ENCODE measurements around the gene ZNF782. TPM values are rescaled to one million over a fixed set of nuclear protein-coding genes. Genes with fewer than 3 reads are reported as not detected.

The ZNF782 gene
- total and polyA plus RNA-seq, 2 donors (not counting 1 experiment from before 2014, with no cell fraction given): 1.2 to 2.6 TPM

DNA sequence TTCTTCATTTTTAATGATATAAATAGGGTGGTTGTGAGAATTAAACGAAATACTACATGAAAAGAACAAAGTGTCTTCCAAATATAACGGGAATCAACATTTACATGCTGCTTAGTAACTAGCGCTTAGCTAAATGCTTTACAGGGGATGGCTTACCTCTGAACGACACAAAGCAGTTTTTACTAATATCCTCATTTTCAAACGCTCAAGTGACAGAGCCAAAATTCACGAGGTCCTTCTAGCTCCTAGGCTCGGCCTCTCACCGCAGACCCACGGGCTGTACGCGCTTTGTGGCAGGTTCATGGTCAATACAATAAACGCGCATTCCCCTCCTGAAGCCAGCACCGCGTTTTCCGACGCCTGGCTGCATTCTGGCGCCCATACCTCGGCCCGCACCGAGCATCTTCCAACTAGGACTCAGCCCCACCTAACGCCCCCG is 76.9 kb downstream of the ZNF782 start:
- TF ChIP-seq EZH2 (IDR thresholded peaks at IDR 0.05; ENCODE audit: low read length, missing control alignments) (no peak), CTCF (conservative IDR thresholded peaks at IDR 0.05 in 1 of 2, IDR thresholded peaks at IDR 0.05 in 1 of 2; ENCODE audit: low read depth in 1 of 2, low read length in 2 of 2) (no peak)
- no peaks in the 10 kb centered on the region for H3K9me3 ChIP-seq (ENCODE audit: control insufficient read depth, insufficient read depth, low read depth, low read length)
- H3K4me3 ChIP-seq (replicated peaks in 1 of 4; ENCODE audit: control extremely low read depth in 1 of 4, insufficient read depth in 1 of 4, low read depth in 3 of 4, low read length in 4 of 4): peak overlapping the region; percentile 77 to 90 (median 88)

DNA sequence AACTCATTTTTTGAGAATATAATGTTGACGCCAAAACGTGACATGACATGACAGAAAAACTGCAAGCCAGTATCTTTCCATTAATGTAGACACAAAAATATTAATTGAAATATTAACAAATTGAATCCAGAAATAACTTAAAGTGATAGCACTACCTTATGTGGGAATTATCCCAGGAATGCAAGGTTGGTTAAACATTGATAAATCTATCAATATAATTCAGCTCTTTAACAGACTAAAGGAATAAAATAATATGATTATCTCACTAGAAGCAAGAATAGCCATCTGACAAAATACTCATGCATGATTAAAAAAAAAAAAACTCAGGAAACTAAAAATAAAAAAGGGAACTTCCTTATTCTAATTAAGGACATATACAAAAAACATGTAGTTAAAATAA is 83.2 kb downstream of the ZNF782 start:
- peaks cover 4% of the 10 kb centered on the region for H3K36me3 ChIP-seq (ENCODE audit: control insufficient read depth, insufficient read depth, low read length)
- H3K9ac ChIP-seq (ENCODE audit: insufficient read depth, low read length): no peak overlapping the region
- no peaks in the 10 kb centered on the region for H3K27me3 ChIP-seq (ENCODE audit: control insufficient read depth, insufficient read depth, low read length)
- no peak overlapping the region for H3K4me2 ChIP-seq (ENCODE audit: extremely low read depth, insufficient read depth, low read length)
- H3K27ac ChIP-seq (ENCODE audit: insufficient read depth, low read length): no peak overlapping the region
- H4K20me1 ChIP-seq (ENCODE audit: control insufficient read depth, extremely low read depth, insufficient read depth, low read length): no peaks in the 10 kb centered on the region
- H3K4me1 ChIP-seq (ENCODE audit: control insufficient read depth, extremely low read depth, insufficient read depth, low read length): no peaks in the 10 kb centered on the region
- H3K79me2 ChIP-seq (ENCODE audit: control insufficient read depth, insufficient read depth, low read length): no peaks in the 10 kb centered on the region
- no peak overlapping the region for H3K4me3 ChIP-seq (replicated peaks in 1 of 4; ENCODE audit: control extremely low read depth in 1 of 4, insufficient read depth in 1 of 4, low read depth in 3 of 4, low read length in 4 of 4)
- TF ChIP-seq CTCF (conservative IDR thresholded peaks at IDR 0.05 in 1 of 2, IDR thresholded peaks at IDR 0.05 in 1 of 2; ENCODE audit: low read depth in 1 of 2, low read length in 2 of 2) (no peak), EZH2 (IDR thresholded peaks at IDR 0.05; ENCODE audit: low read length, missing control alignments) (no peak)
- DNase-seq (ENCODE audit: low read depth in 2 of 2): no peak
- H2AFZ ChIP-seq (ENCODE audit: low read length): no peak overlapping the region
- no peaks in the 10 kb centered on the region for H3K9me3 ChIP-seq (ENCODE audit: control insufficient read depth, insufficient read depth, low read depth, low read length)

More for the DNA sequence above, 76.9 kb downstream of the ZNF782 start:
- peak overlapping the region; percentile 62 for H3K9ac ChIP-seq (ENCODE audit: insufficient read depth, low read length)
- no peak for DNase-seq (ENCODE audit: low read depth in 2 of 2)
- no peaks in the 10 kb centered on the region for H4K20me1 ChIP-seq (ENCODE audit: control insufficient read depth, extremely low read depth, insufficient read depth, low read length)
- H3K79me2 ChIP-seq (ENCODE audit: control insufficient read depth, insufficient read depth, low read length): peaks cover 8% of the 10 kb centered on the region
- peak overlapping the region; percentile 94 for H3K4me2 ChIP-seq (ENCODE audit: extremely low read depth, insufficient read depth, low read length)
- H3K27ac ChIP-seq (ENCODE audit: insufficient read depth, low read length): peak overlapping the region; percentile 60
- no peaks in the 10 kb centered on the region for H3K27me3 ChIP-seq (ENCODE audit: control insufficient read depth, insufficient read depth, low read length)
- peaks cover 2% of the 10 kb centered on the region for H3K36me3 ChIP-seq (ENCODE audit: control insufficient read depth, insufficient read depth, low read length)
- peak overlapping the region; percentile 93 for H2AFZ ChIP-seq (ENCODE audit: low read length)
- no peaks in the 10 kb centered on the region for H3K4me1 ChIP-seq (ENCODE audit: control insufficient read depth, extremely low read depth, insufficient read depth, low read length)

- no peaks in the 10 kb centered on the region for H4K20me1 ChIP-seq (ENCODE audit: control insufficient read depth, extremely low read depth, insufficient read depth, low read length)
- no peak overlapping the region for H3K27ac ChIP-seq (ENCODE audit: insufficient read depth, low read length)
- no peak overlapping the region for H2AFZ ChIP-seq (ENCODE audit: low read length)
- H3K9ac ChIP-seq (ENCODE audit: insufficient read depth, low read length): no peak overlapping the region
- H3K79me2 ChIP-seq (ENCODE audit: control insufficient read depth, insufficient read depth, low read length): no peaks in the 10 kb centered on the region
- TF ChIP-seq CTCF (conservative IDR thresholded peaks at IDR 0.05 in 1 of 2, IDR thresholded peaks at IDR 0.05 in 1 of 2; ENCODE audit: low read depth in 1 of 2, low read length in 2 of 2) (no peak), EZH2 (IDR thresholded peaks at IDR 0.05; ENCODE audit: low read length, missing control alignments) (no peak)
- H3K4me1 ChIP-seq (ENCODE audit: control insufficient read depth, extremely low read depth, insufficient read depth, low read length): no peaks in the 10 kb centered on the region
- peaks cover 4% of the 10 kb centered on the region for H3K36me3 ChIP-seq (ENCODE audit: control insufficient read depth, insufficient read depth, low read length)
- H3K9me3 ChIP-seq (ENCODE audit: control insufficient read depth, insufficient read depth, low read depth, low read length): no peaks in the 10 kb centered on the region
- H3K4me2 ChIP-seq (ENCODE audit: extremely low read depth, insufficient read depth, low read length): no peak overlapping the region
- H3K4me3 ChIP-seq (replicated peaks in 1 of 4; ENCODE audit: control extremely low read depth in 1 of 4, insufficient read depth in 1 of 4, low read depth in 3 of 4, low read length in 4 of 4): no peak overlapping the region
- no peak for DNase-seq (ENCODE audit: low read depth in 2 of 2)
- no peaks in the 10 kb centered on the region for H3K27me3 ChIP-seq (ENCODE audit: control insufficient read depth, insufficient read depth, low read length)
Measured at GRCh38 chr9:96769989-96770388, 84.3 kb downstream of the ZNF782 start.

Other genes with a start within 250 kb of the ZNF782 start
- gene CDC14B, start 234.7 kb downstream of the ZNF782 start, total RNA-seq: 46.0 and 68.5 TPM in 2 replicates
- gene CDC14B, start 234.7 kb downstream of the ZNF782 start, polyA plus RNA-seq: 31.9 and 38.0 TPM in 2 replicates
- gene PRXL2C, start 199.2 kb downstream of the ZNF782 start, total RNA-seq: 29.3 and 64.4 TPM in 2 replicates
- gene PRXL2C, start 199.2 kb downstream of the ZNF782 start, polyA plus RNA-seq: 24.5 and 31.2 TPM in 2 replicates
- 16.4 and 24.3 TPM in 2 replicates for gene ZNF510, start 76.4 kb downstream of the ZNF782 start, total RNA-seq
- gene ZNF510, start 76.4 kb downstream of the ZNF782 start, polyA plus RNA-seq: 5.6 and 7.4 TPM in 2 replicates
- not detected in 2 replicates for gene NUTM2G, start 74.3 kb upstream of the ZNF782 start, total RNA-seq
- gene NUTM2G, start 74.3 kb upstream of the ZNF782 start, polyA plus RNA-seq: not detected in 2 replicates
- gene CTSV, start 184.6 kb upstream of the ZNF782 start, total RNA-seq: under 0.01 and 0.66 TPM in 2 replicates
- gene CTSV, start 184.6 kb upstream of the ZNF782 start, polyA plus RNA-seq: 0.25 and 0.63 TPM in 2 replicates